ENCODE data around the gene P3H2. TPM values are rescaled to one million over a fixed set of nuclear protein-coding genes. Genes with fewer than 3 reads are reported as not detected.

The P3H2 gene
- total RNA-seq, 2 donors from 2014 or later, result 285 to 322 TPM

GRCh38 chr3:189981668-189982067 is 139.0 kb downstream of the P3H2 start:
- no peak for TF ChIP-seq CTCF (conservative IDR thresholded peaks at IDR 0.05)
- no peak overlapping the region for H3K4me3 ChIP-seq (ENCODE audit: low read length)
- no peak for DNase-seq
- no peaks in the 10 kb centered on the region for H3K4me1 Mint-ChIP-seq
- no peaks in the 10 kb centered on the region for H3K4me1 ChIP-seq (ENCODE audit: control insufficient read depth, insufficient read depth, low read length)
- H3K27me3 Mint-ChIP-seq (ENCODE audit: insufficient read depth), result no peaks in the 10 kb centered on the region
- no peak overlapping the region for H3K4me3 Mint-ChIP-seq
- H3K27ac Mint-ChIP-seq, result no peak overlapping the region
- no peaks in the 10 kb centered on the region for H3K9me3 ChIP-seq (ENCODE audit: control insufficient read depth, low read length)
- H3K36me3 Mint-ChIP-seq (ENCODE audit: low read depth), result peaks cover 76% of the 10 kb centered on the region
- H3K9me3 Mint-ChIP-seq, result no peaks in the 10 kb centered on the region
- no peak overlapping the region for H3K9ac ChIP-seq (ENCODE audit: extremely low read depth, low read length, poor library complexity, severe bottlenecking)
- H3K27me3 ChIP-seq (ENCODE audit: control insufficient read depth, insufficient read depth, low read length, poor library complexity, severe bottlenecking), result no peaks in the 10 kb centered on the region
- H3K27ac ChIP-seq (ENCODE audit: low read depth, low read length), result no peak overlapping the region
- H3K36me3 ChIP-seq (ENCODE audit: control insufficient read depth, insufficient read depth, low read length), result peaks cover 88% of the 10 kb centered on the region

DNA sequence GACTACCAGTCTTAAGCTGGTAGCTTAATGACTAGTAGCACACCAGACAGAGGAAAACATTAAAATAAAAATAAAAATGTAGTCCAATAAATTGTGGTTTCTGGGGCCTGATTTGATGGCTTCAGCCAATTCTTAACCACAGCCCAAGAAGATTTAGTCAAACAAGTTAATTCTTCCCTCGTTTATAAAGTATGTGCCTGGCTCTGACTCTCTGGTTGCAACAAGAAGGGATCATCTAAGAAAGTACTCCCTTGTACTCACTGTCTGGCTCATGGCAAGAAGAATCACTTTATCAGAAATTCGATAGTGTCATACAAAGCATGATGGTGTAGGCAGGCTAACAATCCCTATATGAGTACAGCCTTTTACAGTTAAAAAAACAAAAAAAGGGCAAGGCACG is 141.9 kb downstream of the P3H2 start:
- Mint-ChIP-seq H3K4me3 (no peak overlapping the region), H3K27ac (no peak overlapping the region), H3K4me1 (no peaks in the 10 kb centered on the region), H3K27me3 (ENCODE audit: insufficient read depth) (no peaks in the 10 kb centered on the region), H3K9me3 (no peaks in the 10 kb centered on the region), H3K36me3 (ENCODE audit: low read depth) (peaks cover 86% of the 10 kb centered on the region)
- H3K4me1 ChIP-seq (ENCODE audit: control insufficient read depth, insufficient read depth, low read length), result no peaks in the 10 kb centered on the region
- 96% methylated on average over 3 of the region's 3 CpGs; no CpG with 5 or more reads in 1 of the 2 experiments for WGBS, 2 experiments (ENCODE audit: insufficient coverage in 1 of 2, insufficient read length in 1 of 2)
- H3K27me3 ChIP-seq (ENCODE audit: control insufficient read depth, insufficient read depth, low read length, poor library complexity, severe bottlenecking), result no peaks in the 10 kb centered on the region
- H3K9me3 ChIP-seq (ENCODE audit: control insufficient read depth, low read length), result no peaks in the 10 kb centered on the region
- peaks cover 98% of the 10 kb centered on the region for H3K36me3 ChIP-seq (ENCODE audit: control insufficient read depth, insufficient read depth, low read length)
- DNase-seq, result no peak
- H3K4me3 ChIP-seq (ENCODE audit: low read length), result no peak overlapping the region
- no peak overlapping the region for H3K9ac ChIP-seq (ENCODE audit: extremely low read depth, low read length, poor library complexity, severe bottlenecking)
- TF ChIP-seq CTCF (conservative IDR thresholded peaks at IDR 0.05), result no peak
- no peak overlapping the region for H3K27ac ChIP-seq (ENCODE audit: low read depth, low read length)

GRCh38 chr3:189977174-189977573 is 143.5 kb downstream of the P3H2 start:
- Histone ChIP-seq H3K4me3 (ENCODE audit: low read length) (no peak overlapping the region), H3K27me3 (ENCODE audit: control insufficient read depth, insufficient read depth, low read length, poor library complexity, severe bottlenecking) (no peaks in the 10 kb centered on the region), H3K4me1 (ENCODE audit: control insufficient read depth, insufficient read depth, low read length) (no peaks in the 10 kb centered on the region), H3K27ac (ENCODE audit: low read depth, low read length) (no peak overlapping the region), H3K36me3 (ENCODE audit: control insufficient read depth, insufficient read depth, low read length) (peaks cover 96% of the 10 kb centered on the region), H3K9me3 (ENCODE audit: control insufficient read depth, low read length) (no peaks in the 10 kb centered on the region), H3K9ac (ENCODE audit: extremely low read depth, low read length, poor library complexity, severe bottlenecking) (no peak overlapping the region)
- Mint-ChIP-seq H3K9me3 (no peaks in the 10 kb centered on the region), H3K27ac (no peak overlapping the region), H3K4me3 (no peak overlapping the region), H3K27me3 (ENCODE audit: insufficient read depth) (no peaks in the 10 kb centered on the region), H3K4me1 (no peaks in the 10 kb centered on the region), H3K36me3 (ENCODE audit: low read depth) (peaks cover 85% of the 10 kb centered on the region)
- TF ChIP-seq CTCF (conservative IDR thresholded peaks at IDR 0.05), result no peak
- DNase-seq, result no peak
- WGBS, 2 experiments (ENCODE audit: insufficient coverage in 1 of 2, insufficient read length in 1 of 2), result 97 to 100% methylated on average over 1 to 5 of the region's 5 CpGs

Data from endodermal cell (in vitro differentiated cells).